ENCODE results near the gene NFKBIE. TPM values are rescaled to one million over a fixed set of nuclear protein-coding genes. Genes with fewer than 3 reads are reported as not detected.

Gene NFKBIE
- total and polyA plus RNA-seq, 9 of the 15 experiments (the other 6 are each of a cell fraction or from before 2014, with no cell fraction given): 2.1 to 16.4 (median 11.7) TPM

GRCh38 chr6:44250067-44250717, 15.2 kb downstream of the NFKBIE start (continued):
- TF ChIP-seq THRAP3 (IDR thresholded peaks at IDR 0.05; ENCODE audit: borderline replicate concordance): 0 out of 2 replicates have a peak, but pooled peaks have one; percentile 5
- peak; percentile 21; the same call in 1 of the 2 replicates for TF ChIP-seq NFXL1 (CRISPR knock-in tag; IDR thresholded peaks at IDR 0.05)
- TF ChIP-seq ZBTB5 (IDR thresholded peaks at IDR 0.05): no peak
- TF ChIP-seq PHB (CRISPR knock-in tag; IDR thresholded peaks at IDR 0.05): 0 out of 2 replicates have a peak, but pooled peaks have one; percentile 25
- no peak for TF ChIP-seq RBM15 (IDR thresholded peaks at IDR 0.05; ENCODE audit: insufficient read depth, low read length)
- TF ChIP-seq HNRNPH1 (optimal IDR thresholded peaks at IDR 0.05; ENCODE audit: low read depth, low read length): no peak
- TF ChIP-seq ZBED1 (IDR thresholded peaks at IDR 0.05): no peak
- no peak for TF ChIP-seq GATAD2B (IDR thresholded peaks at IDR 0.05; ENCODE audit: borderline replicate concordance)
- peak; percentile 21; the same call in 1 of the 2 replicates for TF ChIP-seq ATF7 (IDR thresholded peaks at IDR 0.05)
- peak; percentile 42 for TF ChIP-seq POLR2A (conservative IDR thresholded peaks at IDR 0.05)
- peak; percentile 17 for TF ChIP-seq POLR2B (IDR thresholded peaks at IDR 0.05; ENCODE audit: low read depth, partially characterized antibody)
- TF ChIP-seq NR1H2 (CRISPR knock-in tag; IDR thresholded peaks at IDR 0.05): no peak
- 0 out of 4 replicates have a peak, but pooled peaks of 1 of the 2 experiments have one; percentile 43 for TF ChIP-seq MLX (CRISPR knock-in tag; conservative IDR thresholded peaks at IDR 0.05)
- no peak for TF ChIP-seq CBX1 (IDR thresholded peaks at IDR 0.05; ENCODE audit: low read depth)
- no peak for TF ChIP-seq LEF1 (IDR thresholded peaks at IDR 0.05)
- no peak for TF ChIP-seq FOXO4 (CRISPR knock-in tag; IDR thresholded peaks at IDR 0.05)
- peak; percentile 14; the same call in 1 of the 2 replicates for TF ChIP-seq NFIC (IDR thresholded peaks at IDR 0.05)
- TF ChIP-seq MTA3 (IDR thresholded peaks at IDR 0.05; ENCODE audit: borderline replicate concordance): no peak
- TF ChIP-seq ZFX (CRISPR knock-in tag; IDR thresholded peaks at IDR 0.05): peak; percentile 38; the same call in 1 of the 2 replicates
- TF ChIP-seq MEF2A (IDR thresholded peaks at IDR 0.05; ENCODE audit: control insufficient read depth, low read depth, low read length): no peak
- TF ChIP-seq PATZ1 (CRISPR knock-in tag; IDR thresholded peaks at IDR 0.05; ENCODE audit: borderline replicate concordance): no peak
- TF ChIP-seq TEAD2 (tag; IDR thresholded peaks at IDR 0.05): no peak
- TF ChIP-seq GABPB1 (CRISPR knock-in tag; IDR thresholded peaks at IDR 0.05): 0 out of 2 replicates have a peak, but pooled peaks have one; percentile 27
